Tibial nerve (tissue), 3 donors: Measurements from ENCODE around the gene RBBP8.

Experiments used
- POLR2A ChIP-seq, 2 donors: fragments of 450-650 bp; IDR thresholded peaks; one replicate each; pipeline ENCODE4 v1.6.1; 2017; ENCODE audit warnings: antibody characterized with exemption in 2 of 2, mild to moderate bottlenecking in 2 of 2, moderate library complexity in 2 of 2
- TF ChIP-seq, protein P1 (sequence below), 5 experiments: fragments of 200-600 bp in 3 of 5; fragments of 450-650 bp in 2 of 5; sonication (generic) in 3 of 5; IDR thresholded peaks; one replicate each; pipeline ENCODE4 v1.5.1; 2016 to 2019; ENCODE audit warnings: antibody characterized with exemption in 5 of 5, mild to moderate bottlenecking in 3 of 5, moderate library complexity in 2 of 5

- no peak for TF ChIP-seq POLR2A (IDR thresholded peaks at IDR 0.05)
- TF ChIP-seq, protein P1, sequence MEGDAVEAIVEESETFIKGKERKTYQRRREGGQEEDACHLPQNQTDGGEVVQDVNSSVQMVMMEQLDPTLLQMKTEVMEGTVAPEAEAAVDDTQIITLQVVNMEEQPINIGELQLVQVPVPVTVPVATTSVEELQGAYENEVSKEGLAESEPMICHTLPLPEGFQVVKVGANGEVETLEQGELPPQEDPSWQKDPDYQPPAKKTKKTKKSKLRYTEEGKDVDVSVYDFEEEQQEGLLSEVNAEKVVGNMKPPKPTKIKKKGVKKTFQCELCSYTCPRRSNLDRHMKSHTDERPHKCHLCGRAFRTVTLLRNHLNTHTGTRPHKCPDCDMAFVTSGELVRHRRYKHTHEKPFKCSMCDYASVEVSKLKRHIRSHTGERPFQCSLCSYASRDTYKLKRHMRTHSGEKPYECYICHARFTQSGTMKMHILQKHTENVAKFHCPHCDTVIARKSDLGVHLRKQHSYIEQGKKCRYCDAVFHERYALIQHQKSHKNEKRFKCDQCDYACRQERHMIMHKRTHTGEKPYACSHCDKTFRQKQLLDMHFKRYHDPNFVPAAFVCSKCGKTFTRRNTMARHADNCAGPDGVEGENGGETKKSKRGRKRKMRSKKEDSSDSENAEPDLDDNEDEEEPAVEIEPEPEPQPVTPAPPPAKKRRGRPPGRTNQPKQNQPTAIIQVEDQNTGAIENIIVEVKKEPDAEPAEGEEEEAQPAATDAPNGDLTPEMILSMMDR (IDR thresholded peaks at IDR 0.05), result no peak
Observed at GRCh38 chr18:23063502-23063901, 130.4 kb downstream of the RBBP8 start.
